GM19455 (cell line): ENCODE data around the gene CCDC51.
"Not testable (repeated sequence)": the region's sequence is repeated elsewhere in the genome, so short reads cannot be mapped to it uniquely, and the experiment has no call there.

Experiments used
- ATAC-seq: cut with Tn5 transposase; IDR thresholded peaks from one replicate; pipeline ENCODE4 v1.9.1; 2021; ENCODE audit not compliant: unreplicated experiment

The CCDC51 gene

DNA sequence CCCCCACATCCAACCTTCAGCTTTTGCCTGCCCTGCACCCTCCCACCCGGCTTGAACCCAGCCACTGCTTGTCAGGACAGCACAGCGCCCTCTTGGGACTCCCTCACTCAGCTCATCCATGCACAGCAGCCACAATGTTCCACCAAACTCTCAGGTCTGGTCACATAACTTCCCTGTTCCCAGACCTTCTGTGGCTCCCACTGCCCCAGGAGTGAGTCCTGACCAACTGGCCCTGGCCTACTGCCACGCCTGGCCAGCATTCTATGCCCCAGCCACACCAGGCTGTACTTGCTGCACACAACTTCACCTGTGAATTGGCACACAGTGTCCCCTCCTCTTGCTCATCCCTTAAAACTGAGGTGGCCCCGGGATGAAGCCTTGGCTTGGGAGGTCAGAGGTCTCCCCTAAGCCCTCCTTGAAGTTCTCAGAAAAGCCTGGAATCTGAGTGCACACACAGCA is 31.1 kb downstream of the CCDC51 start:
- no peak for ATAC-seq

- no peak for ATAC-seq
Measured at GRCh38 chr3:48407542-48408099, 32.3 kb downstream of the CCDC51 start.

DNA sequence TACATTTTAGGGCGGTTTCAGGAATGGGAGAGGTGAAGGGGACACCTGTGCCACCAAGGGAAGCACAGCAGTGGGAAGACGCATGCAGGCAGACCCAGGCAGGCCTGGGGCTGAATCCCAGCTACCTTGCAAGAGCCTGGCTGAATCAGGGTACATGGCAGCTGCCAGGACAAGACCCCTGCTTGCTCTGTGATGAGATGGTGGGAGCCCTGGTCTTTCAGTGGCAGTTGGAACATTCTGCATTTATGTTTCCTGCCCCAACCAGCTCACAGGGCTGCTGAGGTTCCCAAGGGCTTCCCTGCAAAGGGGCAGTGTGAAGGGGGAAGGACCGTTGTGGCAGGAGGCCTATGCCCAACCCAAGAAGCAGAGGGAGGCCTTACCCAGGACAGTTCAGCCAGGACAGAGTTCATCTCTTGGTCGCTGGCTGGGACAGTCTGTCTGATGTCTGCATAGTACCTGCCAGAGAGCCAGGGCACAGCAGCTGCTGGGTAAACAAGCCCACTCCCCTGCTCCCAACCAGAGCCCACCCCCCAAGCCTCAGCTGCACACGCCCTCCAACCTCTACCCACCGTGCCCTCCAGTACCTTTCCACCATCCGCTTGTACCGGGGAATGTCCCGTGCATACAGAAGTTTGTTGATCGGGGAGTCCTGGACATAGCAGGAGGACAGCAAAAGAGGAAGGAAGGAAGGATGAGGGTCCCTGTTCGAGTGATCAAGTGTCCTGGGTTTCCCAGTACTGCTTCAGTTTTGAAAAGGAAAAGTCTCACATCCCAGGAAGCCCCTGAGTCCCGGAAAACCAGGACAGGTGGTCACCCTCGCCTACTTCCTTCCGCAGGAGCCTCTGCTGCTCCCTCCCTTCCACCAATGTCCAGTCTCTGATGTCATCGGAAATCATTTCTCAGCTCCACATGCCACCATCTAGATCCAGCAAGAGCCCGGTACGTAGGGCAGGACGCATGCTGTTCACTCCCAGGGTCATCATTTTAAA is 33.2 kb downstream of the CCDC51 start:
- no peak for ATAC-seq

DNA sequence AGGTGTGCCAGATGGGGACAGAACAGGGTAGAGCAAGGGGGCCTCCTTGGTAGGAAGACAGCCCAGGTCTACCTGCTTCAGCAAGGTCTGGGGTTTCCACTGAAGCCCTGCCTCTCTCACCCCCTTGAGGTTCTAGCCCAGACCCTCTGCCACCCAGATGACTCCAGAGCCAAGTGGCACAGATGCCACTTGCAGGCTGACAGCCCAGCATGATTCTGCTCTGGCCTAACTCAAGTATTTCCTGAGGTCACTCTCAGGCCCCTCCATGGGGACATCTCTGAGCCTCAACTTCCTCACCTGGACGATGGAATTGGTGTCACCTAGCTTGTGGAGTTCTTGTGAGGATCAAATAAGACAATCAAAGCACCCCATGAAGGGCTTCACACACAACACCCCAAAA is 33.9 kb downstream of the CCDC51 start:
- ATAC-seq: no peak

DNA sequence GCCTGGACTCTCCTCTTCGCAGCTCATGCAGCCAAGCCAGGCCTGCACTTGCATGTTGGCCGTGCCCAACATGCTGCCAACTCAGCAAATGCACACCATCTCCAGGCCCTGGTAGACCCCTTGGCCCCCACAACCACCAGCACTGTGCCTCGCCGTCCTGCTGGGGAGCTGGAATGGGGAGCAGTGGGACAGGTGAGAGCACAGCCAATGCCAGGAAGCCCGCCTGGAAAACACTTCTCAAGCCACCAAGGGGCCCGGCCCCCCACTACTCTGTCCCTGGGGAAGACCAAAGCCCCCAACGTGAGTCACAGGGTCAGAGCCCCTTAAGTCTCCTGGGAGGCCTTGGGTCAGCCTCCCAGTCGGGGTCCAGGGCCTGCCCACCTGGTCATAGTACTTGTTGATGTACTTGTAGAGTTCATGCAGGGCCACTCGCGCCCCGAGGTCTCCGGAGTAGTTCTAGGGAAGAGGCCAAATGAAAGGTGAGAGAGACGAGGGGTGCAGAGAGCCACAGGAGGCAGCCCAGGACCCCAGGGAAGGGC is 34.5 kb downstream of the CCDC51 start:
- no peak for ATAC-seq

- ATAC-seq: no peak
Measured at GRCh38 chr3:48404440-48405342, 35.2 kb downstream of the CCDC51 start.

GRCh38 chr3:48403533-48404439 is 36.1 kb downstream of the CCDC51 start:
- no peak for ATAC-seq

DNA sequence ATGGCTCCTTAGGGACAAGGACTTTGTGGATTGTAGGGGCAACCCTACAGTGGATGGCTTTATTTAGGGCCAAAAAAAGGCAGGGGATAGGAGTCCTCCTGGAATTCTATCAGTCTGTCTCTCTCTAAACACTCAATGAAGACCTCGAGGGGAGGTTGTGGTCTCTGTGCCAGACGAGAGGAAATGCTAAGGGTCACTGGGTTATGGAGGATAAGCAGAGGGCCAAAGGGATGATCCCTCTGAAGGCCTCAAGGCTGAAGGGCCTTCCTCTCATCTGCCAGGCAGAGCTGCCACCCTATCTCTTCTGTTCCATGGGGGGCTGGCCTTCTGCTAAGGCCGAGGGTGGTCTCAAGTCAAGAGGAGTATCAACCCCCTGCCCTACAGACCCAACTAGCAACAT is 37.0 kb downstream of the CCDC51 start:
- ATAC-seq: no peak

DNA sequence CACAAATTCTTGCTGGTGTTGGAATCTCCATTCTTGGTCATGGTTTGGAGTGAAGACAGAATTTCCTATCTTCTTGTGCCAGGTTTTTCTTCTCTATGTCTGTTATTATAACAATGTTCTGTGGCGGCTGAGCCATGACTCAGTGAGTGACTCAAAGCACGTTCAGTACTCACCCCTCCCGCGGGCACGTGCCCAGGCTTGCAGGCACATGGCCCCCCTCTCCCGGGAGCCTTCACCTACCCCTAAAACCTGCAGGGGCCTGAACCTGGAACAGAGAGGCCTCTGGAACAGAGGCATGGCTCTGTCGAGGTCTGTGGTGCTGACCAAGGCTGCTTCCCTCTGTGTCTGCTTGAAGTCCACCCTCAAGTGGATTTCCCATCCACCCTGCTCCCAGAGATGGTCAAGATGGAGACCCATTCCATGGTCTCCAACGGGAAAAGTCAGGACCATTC is 37.6 kb downstream of the CCDC51 start:
- no peak for ATAC-seq

GRCh38 chr3:48401434-48401901 is 38.5 kb downstream of the CCDC51 start:
- ATAC-seq: not testable (repeated sequence)

- no peak for ATAC-seq
Measured at GRCh38 chr3:48400824-48401433, 39.0 kb downstream of the CCDC51 start.

GRCh38 chr3:48399387-48400172 is 40.3 kb downstream of the CCDC51 start:
- ATAC-seq: no peak

GRCh38 chr3:48398701-48399386 is 41.1 kb downstream of the CCDC51 start:
- ATAC-seq: no peak

- no peak for ATAC-seq
Measured at GRCh38 chr3:48397767-48398681, 41.9 kb downstream of the CCDC51 start.

DNA sequence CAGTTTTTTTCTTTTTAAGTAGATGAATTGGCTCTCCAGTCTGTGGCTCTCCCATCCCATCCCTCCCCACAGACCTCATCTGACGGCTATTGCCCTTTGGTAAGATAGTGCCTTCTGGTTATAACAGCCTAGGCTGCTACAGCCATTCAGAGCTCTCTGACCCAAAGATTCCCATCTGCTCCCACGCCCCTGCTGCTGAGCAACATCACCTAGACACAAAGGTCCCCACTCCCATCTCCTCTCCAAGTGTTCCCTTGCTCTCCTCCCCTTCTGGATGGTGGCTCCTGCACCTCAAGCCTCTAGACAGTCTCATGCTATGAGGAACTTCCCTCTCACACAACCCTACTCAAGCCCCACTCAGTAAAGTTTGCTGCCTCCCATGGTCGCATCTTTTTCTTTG is 44.2 kb downstream of the CCDC51 start:
- no peak for ATAC-seq

DNA sequence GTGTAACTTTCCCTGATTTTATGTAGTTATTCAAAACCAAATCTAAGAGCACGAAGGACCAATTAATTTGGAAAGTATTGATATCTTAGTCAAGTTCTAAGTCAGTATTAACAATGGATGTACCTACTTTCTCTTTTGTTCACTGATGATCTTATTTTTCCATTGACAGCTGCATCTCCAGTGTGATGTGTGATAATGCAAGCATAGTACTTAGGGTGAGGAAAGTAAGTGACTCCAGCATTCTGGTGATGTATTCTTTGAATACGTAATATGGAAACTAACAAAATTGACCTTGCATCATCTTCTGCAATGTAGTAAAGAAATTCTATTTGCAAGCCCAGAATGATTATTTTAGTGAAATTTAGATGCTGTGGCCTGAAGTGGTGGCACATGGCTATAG is 45.5 kb downstream of the CCDC51 start:
- no peak for ATAC-seq

DNA sequence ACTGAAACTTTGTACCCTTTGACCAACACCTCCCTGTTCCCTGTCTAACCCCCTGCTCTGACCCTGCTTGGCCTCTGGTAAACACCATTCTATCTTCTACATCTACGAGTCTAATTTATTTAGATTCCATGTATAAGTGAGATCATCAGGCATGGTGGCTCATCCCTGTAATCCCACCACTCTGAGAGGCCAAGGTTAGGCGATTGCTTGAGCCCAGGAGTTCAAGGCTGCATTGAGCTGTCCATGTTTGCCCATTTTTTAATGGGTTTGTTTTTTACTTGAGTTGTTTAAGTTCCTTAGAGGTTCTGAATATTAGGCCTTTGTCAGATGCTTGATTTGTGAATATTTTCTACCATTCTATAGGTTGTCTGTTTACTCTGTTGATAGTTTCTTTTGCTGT is 51.0 kb downstream of the CCDC51 start:
- ATAC-seq: no peak
